ENCODE results near the gene ARSB. TPM values are rescaled to one million over a fixed set of nuclear protein-coding genes. Genes with fewer than 3 reads are reported as not detected.

Gene ARSB
- total RNA-seq, 4 donors from 2014 or later: 23.0 to 109 (median 52.6) TPM

- Histone ChIP-seq H3K27me3 (no peaks in the 10 kb centered on the region), H3K27ac (no peak overlapping the region), H3K9me3 (no peaks in the 10 kb centered on the region), H3K36me3 (peaks cover 0 to 13% of the 10 kb centered on the region in 2 donors), H3K4me3 (no peak overlapping the region), H3K4me1 (peaks cover 0 to 15% (median 6%) of the 10 kb centered on the region in 3 donors)
- no peak for ATAC-seq
- 55 to 65% methylated on average over 6 to 7 of the region's 8 CpGs for WGBS, 2 donors (ENCODE audit: low coverage in 1 of 2)
- TF ChIP-seq POLR2AphosphoS5 (IDR thresholded peaks at IDR 0.05) (no peak), CTCF (IDR thresholded peaks at IDR 0.05) (no peak), EP300 (IDR thresholded peaks at IDR 0.05) (no peak), POLR2A (IDR thresholded peaks at IDR 0.05) (no peak)
Observed at GRCh38 chr5:78830528-78831046, 154.5 kb downstream of the ARSB start.

- H3K36me3 ChIP-seq: peaks cover 0 to 13% of the 10 kb centered on the region in 2 donors
- peaks cover 0 to 20% (median 6%) of the 10 kb centered on the region in 3 donors for H3K4me1 ChIP-seq
- no peaks in the 10 kb centered on the region for H3K27me3 ChIP-seq
- no peaks in the 10 kb centered on the region for H3K9me3 ChIP-seq
- TF ChIP-seq POLR2A (IDR thresholded peaks at IDR 0.05) (no peak), POLR2AphosphoS5 (IDR thresholded peaks at IDR 0.05) (no peak), CTCF (IDR thresholded peaks at IDR 0.05) (no peak), EP300 (IDR thresholded peaks at IDR 0.05) (no peak)
- ATAC-seq: peak; percentile 50
- WGBS, 2 donors (ENCODE audit: low coverage in 1 of 2): 46 to 63% methylated on average over 6 of the region's 6 CpGs
- H3K4me3 ChIP-seq: no peak overlapping the region
- no peak overlapping the region for H3K27ac ChIP-seq
Observed at GRCh38 chr5:78829811-78830527, 155.1 kb downstream of the ARSB start.

- Histone ChIP-seq H3K4me3 (no peak overlapping the region), H3K27ac (no peak overlapping the region), H3K27me3 (no peaks in the 10 kb centered on the region), H3K4me1 (peaks cover 0 to 27% (median 10%) of the 10 kb centered on the region in 3 donors), H3K36me3 (peaks cover 0 to 17% of the 10 kb centered on the region in 2 donors), H3K9me3 (no peaks in the 10 kb centered on the region)
- TF ChIP-seq EP300 (IDR thresholded peaks at IDR 0.05): no peak
- TF ChIP-seq POLR2A (IDR thresholded peaks at IDR 0.05): no peak
- no peak for TF ChIP-seq POLR2AphosphoS5 (IDR thresholded peaks at IDR 0.05)
- TF ChIP-seq CTCF (IDR thresholded peaks at IDR 0.05): no peak
- 37 to 74% methylated on average over 4 of the region's 4 CpGs for WGBS, 2 donors (ENCODE audit: low coverage in 1 of 2)
- no peak for ATAC-seq
Observed at GRCh38 chr5:78827725-78828124, 157.4 kb downstream of the ARSB start.

GRCh38 chr5:78824831-78825281, 160.3 kb downstream of the ARSB start:
- Histone ChIP-seq H3K36me3 (peaks cover 0 to 9% of the 10 kb centered on the region in 2 donors), H3K27me3 (no peaks in the 10 kb centered on the region), H3K27ac (no peak overlapping the region), H3K9me3 (no peaks in the 10 kb centered on the region), H3K4me1 (peaks cover 0 to 13% (median 4%) of the 10 kb centered on the region in 3 donors), H3K4me3 (no peak overlapping the region)
- ATAC-seq: no peak
- WGBS, 2 donors (ENCODE audit: low coverage in 1 of 2): 13 to 29% methylated on average over 2 of the region's 2 CpGs
- TF ChIP-seq POLR2A (IDR thresholded peaks at IDR 0.05) (no peak), EP300 (IDR thresholded peaks at IDR 0.05) (no peak), CTCF (IDR thresholded peaks at IDR 0.05) (no peak), POLR2AphosphoS5 (IDR thresholded peaks at IDR 0.05) (no peak)

- TF ChIP-seq POLR2A (IDR thresholded peaks at IDR 0.05): no peak
- Histone ChIP-seq H3K4me1 (peaks cover 0 to 13% (median 4%) of the 10 kb centered on the region in 3 donors), H3K36me3 (peaks cover 0 to 9% of the 10 kb centered on the region in 2 donors), H3K27me3 (no peaks in the 10 kb centered on the region), H3K4me3 (no peak overlapping the region), H3K9me3 (no peaks in the 10 kb centered on the region), H3K27ac (no peak overlapping the region)
- no peak for ATAC-seq
- WGBS, 2 donors (ENCODE audit: low coverage in 1 of 2): 100% methylated on average over 1 of the region's 1 CpG
Observed at GRCh38 chr5:78823196-78823595, 161.9 kb downstream of the ARSB start.

Measured in gastroesophageal sphincter (tissue), 4 donors.